HG03439 (cell line): ENCODE data around the gene NECAB2.

Source experiments
- ATAC-seq: cut with Tn5 transposase; IDR thresholded peaks from one replicate; pipeline ENCODE4 v1.9.1; 2021; ENCODE audit warnings: mild to moderate bottlenecking, moderate library complexity; ENCODE audit not compliant: unreplicated experiment

The NECAB2 gene

GRCh38 chr16:84016477-84016876 lies 48.4 kb downstream of the NECAB2 start:
- no peak for ATAC-seq

GRCh38 chr16:84018710-84019109 lies 50.7 kb downstream of the NECAB2 start:
- no peak for ATAC-seq

- ATAC-seq, result no peak
Observed at GRCh38 chr16:84020353-84020752, 52.3 kb downstream of the NECAB2 start.

DNA sequence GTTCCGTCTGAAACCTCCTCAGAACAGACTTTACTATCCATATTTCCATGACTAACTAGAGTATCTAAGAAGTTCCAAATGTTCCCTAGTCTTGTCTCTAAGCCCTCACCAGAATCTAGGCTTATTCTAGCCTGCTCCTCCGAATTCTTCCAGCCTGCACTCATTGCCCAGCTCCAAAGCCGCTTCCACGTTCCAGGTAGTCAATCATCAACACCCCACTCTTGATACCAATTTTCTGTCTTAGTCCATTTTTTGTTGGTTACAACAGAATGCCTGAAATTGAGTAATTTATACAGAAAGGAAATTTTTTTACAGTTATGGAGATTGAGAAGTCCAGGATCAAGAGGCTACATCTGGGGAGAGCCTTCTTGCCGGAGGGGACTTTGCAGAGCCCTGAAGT lies 53.4 kb downstream of the NECAB2 start:
- ATAC-seq, result no peak

GRCh38 chr16:84022644-84023043 lies 54.6 kb downstream of the NECAB2 start:
- no peak for ATAC-seq

DNA sequence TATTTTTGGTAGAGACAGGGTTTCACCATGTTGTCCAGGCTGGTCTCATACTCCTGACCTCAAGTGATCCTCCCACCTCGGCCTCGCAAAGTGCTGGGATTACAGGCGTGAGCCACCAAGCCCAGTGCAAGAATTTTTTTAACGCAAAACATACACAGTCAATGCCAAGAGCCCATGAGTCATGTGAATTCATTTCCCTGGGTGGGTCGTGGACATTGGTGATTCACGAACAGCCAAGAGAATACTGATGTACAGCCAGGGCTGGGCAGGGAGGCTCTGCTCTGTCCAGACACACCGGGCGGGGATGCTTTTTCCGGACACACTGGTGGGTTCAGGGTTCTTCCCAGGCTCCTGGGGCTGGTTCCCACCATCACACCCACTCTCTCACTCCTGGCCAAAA lies 56.8 kb downstream of the NECAB2 start:
- no peak for ATAC-seq

GRCh38 chr16:84026606-84027005 lies 58.6 kb downstream of the NECAB2 start:
- no peak for ATAC-seq

- ATAC-seq, result no peak
Observed at GRCh38 chr16:84027625-84028024, 59.6 kb downstream of the NECAB2 start.

GRCh38 chr16:84029297-84030047 lies 61.4 kb downstream of the NECAB2 start:
- ATAC-seq, result no peak

DNA sequence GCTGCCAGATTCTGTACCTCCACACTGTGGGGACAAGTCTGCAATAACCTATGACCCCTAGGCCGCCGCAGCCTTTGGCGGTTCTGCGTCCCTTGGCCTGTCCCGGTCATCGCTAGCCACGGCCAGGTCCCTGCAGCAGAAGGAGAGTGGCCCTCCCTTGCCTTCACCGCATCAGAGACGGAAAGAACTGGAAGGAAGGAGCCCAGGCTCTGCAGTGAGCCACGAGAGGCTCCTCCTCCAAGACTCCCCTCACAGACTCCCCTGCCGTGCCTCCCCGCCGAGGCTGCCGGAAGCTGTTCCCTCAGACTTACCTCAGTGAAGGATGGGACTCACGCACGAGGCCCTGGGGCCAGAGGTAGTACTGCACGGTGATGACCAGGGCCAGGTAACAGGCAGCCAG lies 63.5 kb downstream of the NECAB2 start:
- ATAC-seq, result no peak

GRCh38 chr16:84032458-84033178 lies 64.6 kb downstream of the NECAB2 start:
- ATAC-seq, result no peak

GRCh38 chr16:84033251-84034195 lies 65.5 kb downstream of the NECAB2 start:
- no peak for ATAC-seq

- no peak for ATAC-seq
Observed at GRCh38 chr16:84034516-84034915, 66.5 kb downstream of the NECAB2 start.

- no peak for ATAC-seq
Observed at GRCh38 chr16:84036131-84036530, 68.1 kb downstream of the NECAB2 start.

DNA sequence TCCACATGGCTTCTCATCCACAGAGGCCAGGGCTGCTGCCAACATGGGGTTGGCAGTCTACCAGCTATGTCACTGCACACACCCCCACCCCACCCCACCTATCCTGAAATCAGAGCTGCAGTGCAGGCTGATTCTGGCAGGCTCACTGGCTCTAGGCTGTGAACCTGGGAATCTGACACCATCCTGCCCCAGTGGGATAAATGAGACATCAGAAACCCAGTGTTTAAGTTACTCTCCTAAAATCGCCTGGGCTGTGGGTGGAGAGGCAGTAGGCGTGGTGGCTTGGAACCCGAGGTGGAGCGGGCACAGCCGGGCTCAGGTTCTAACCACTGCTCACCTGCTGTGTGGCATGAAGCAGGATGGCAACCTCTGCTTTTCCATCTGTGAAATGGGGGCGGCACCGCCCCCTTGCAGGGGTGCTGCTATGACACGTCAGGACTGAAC lies 69.0 kb downstream of the NECAB2 start:
- ATAC-seq, result no peak

GRCh38 chr16:84038469-84038868 lies 70.4 kb downstream of the NECAB2 start:
- ATAC-seq, result no peak

DNA sequence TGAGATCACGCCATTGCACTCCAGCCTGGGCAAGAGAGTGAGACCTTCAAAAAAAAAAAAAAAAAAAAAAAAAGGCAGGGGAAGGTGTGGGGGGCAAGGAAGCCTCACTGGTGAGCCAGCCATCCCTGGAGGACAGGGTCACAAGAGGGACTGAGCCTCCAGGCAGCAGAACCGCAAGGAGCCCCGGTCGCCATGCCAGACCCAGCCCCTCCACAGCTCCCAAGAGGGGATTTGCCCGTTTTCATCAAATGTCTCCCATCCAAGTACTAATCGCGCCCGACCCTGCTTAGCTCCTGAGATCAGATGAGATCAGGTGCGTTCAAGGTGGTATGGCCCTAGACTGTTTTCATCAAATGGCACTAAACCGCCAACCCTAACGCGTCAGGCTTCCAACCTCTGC lies 71.7 kb downstream of the NECAB2 start:
- ATAC-seq, result no peak

- ATAC-seq, result no peak
Observed at GRCh38 chr16:84040226-84040822, 72.3 kb downstream of the NECAB2 start.

DNA sequence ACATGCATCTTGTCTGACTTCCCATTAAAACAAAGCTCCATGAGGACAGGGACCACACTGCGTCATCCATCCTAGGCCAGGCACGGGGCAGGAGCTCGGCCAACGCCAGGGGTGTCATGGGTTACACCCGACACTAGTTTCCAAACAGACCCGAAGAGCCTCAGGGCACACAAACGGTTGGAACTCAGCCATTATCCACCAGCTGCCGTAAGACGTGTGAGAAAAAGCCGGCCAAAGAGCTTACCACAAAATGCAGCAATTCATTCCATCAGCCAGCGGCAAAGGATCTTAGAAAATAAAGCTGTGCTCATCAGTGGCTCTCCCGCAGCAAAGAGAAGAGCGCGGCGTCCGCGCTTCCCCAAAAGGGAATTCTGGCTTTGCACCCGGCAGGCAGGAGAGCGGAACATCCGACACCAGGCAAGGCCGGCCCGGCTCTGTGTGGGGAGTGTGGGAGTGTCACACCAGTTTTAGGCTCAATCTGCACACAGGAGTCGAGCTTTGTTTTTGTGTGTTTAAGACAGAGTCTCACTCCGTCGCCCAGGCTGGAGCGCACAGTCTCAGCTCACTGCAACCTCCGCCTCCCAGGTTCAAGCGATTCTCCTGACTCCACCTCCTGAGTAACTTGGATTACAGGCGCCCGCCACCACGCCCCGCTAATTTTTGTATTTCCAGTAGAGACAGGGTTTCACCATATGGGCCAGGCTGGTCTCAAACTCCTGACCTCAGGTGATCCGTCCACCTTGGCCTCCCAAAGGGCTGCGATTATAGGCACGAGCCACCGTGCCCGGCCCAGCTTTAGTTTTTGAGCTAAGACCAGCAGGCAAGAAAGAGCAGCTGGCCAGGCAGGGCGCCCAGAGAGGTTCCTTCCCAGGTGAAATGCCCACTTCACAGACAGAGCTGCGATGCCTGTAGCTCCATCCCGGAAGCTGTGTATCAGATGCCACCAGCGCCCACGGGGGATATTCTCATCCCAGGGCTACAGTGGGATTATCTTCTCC lies 73.1 kb downstream of the NECAB2 start:
- no peak for ATAC-seq

DNA sequence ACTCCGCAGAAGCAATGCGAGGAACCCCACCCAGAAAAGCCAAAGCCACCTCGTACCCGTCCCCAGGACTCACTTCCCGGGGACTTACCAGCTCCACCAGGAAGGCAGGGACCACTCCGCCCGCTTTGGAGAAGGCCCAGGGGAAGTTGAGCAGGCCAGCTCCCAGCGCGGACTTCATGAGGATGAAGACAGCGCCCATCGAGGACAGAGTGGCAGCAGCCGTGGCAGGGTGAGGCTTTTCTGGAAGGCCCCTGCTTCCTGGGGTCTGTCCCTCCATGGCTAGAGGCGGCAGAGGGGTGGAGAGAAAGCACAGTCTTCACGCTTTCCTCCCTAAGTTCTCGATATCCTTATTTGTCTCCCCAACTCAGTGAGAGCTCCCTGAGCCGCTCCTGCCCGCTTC lies 73.8 kb downstream of the NECAB2 start:
- ATAC-seq, result no peak
